ENCODE measurements around the gene POGLUT3.

Gene POGLUT3

GRCh38 chr11:108498046-108498815 lies at the start of gene POGLUT3:
Gene POGLUT3 (minus strand): TSS chr11:108498384. CDS start chr11:108498366, 18 bp downstream.
- no peak for DNase-seq

GRCh38 chr11:108545909-108546501 lies 47.8 kb upstream of the POGLUT3 start:
- no peak for DNase-seq

GRCh38 chr11:108543316-108543964 lies 45.3 kb upstream of the POGLUT3 start:
- DNase-seq = no peak

GRCh38 chr11:108541531-108541930 lies 43.3 kb upstream of the POGLUT3 start:
- DNase-seq = no peak

GRCh38 chr11:108538502-108538901 lies 40.3 kb upstream of the POGLUT3 start:
- DNase-seq = no peak

- no peak for DNase-seq
Measured at GRCh38 chr11:108538022-108538424, 39.8 kb upstream of the POGLUT3 start.

- no peak for DNase-seq
Measured at GRCh38 chr11:108536783-108537182, 38.6 kb upstream of the POGLUT3 start.

- DNase-seq = no peak
Measured at GRCh38 chr11:108535384-108535955, 37.3 kb upstream of the POGLUT3 start.

GRCh38 chr11:108534274-108534882 lies 36.2 kb upstream of the POGLUT3 start:
- no peak for DNase-seq

GRCh38 chr11:108530426-108530825 lies 32.2 kb upstream of the POGLUT3 start:
- no peak for DNase-seq

GRCh38 chr11:108527382-108527781 lies 29.2 kb upstream of the POGLUT3 start:
- no peak for DNase-seq

GRCh38 chr11:108525161-108525560 lies 27.0 kb upstream of the POGLUT3 start:
- DNase-seq = no peak

- DNase-seq = no peak
Measured at GRCh38 chr11:108524422-108524821, 26.2 kb upstream of the POGLUT3 start.

- DNase-seq = no peak
Measured at GRCh38 chr11:108522318-108522717, 24.1 kb upstream of the POGLUT3 start.

GRCh38 chr11:108518581-108518980 lies 20.4 kb upstream of the POGLUT3 start:
- no peak for DNase-seq

GRCh38 chr11:108516125-108516524 lies 17.9 kb upstream of the POGLUT3 start:
- no peak for DNase-seq

- no peak for DNase-seq
Measured at GRCh38 chr11:108512708-108513107, 14.5 kb upstream of the POGLUT3 start.

GRCh38 chr11:108511851-108512474 lies 13.8 kb upstream of the POGLUT3 start:
- DNase-seq = no peak

- DNase-seq = no peak
Measured at GRCh38 chr11:108508653-108509593, 10.7 kb upstream of the POGLUT3 start.

GRCh38 chr11:108501396-108501795 lies 3.2 kb upstream of the POGLUT3 start:
- DNase-seq = no peak

GRCh38 chr11:108500721-108501120 lies 2.5 kb upstream of the POGLUT3 start:
- DNase-seq = no peak

- no peak for DNase-seq
Measured at GRCh38 chr11:108500169-108500568, 2.0 kb upstream of the POGLUT3 start.

Data from NCI-H524 treated with DMSO at 0.1 percent for 48 hours (cell line).